ENCODE measurements around the gene GUCY1B1.

GUCY1B1 gene

DNA sequence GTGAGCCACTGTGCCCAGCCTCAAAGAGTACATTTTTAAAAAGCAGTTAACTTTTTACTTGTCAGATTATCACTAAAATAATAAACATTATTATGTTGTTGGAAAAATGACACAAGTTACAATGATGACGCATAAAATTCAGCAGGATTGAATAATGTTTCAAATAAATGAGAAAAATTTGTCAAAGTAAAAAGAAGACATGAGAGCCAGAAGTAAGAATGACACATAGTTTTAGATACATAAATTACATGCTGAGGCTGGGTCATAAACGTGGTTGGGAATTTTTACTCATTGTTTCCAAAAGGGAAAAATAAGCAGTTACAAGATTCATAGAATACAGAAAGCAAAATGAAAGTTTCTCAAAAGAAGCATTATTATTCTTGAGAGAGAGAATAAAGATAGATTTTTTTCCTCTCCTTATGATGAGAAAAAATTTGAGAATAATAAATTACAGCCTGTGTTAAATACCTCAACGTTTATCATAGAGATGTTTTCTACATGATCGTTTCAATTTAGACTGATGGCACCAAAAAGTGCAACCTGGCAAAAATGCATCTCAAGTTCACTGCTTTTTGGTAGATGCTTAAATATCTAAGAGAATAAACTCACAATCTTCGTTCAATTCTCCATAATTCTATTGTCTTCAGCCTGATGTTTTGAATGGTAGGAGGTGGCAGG lies 40.4 kb downstream of the GUCY1B1 start:
- no peak for DNase-seq (ENCODE audit: low read depth)

DNA sequence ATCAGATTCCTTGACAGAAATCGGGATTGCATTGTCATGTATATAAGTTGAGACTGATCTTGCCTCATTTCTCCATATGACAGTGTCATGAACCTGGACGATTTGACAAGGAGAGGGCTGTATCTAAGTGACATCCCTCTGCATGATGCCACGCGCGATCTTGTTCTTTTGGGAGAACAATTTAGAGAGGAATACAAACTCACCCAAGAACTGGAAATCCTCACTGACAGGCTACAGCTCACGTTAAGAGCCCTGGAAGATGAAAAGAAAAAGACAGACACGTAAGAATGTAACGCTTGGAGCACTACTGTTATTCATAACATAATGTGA lies 40.9 kb downstream of the GUCY1B1 start:
- DNase-seq (ENCODE audit: low read depth) = no peak

DNA sequence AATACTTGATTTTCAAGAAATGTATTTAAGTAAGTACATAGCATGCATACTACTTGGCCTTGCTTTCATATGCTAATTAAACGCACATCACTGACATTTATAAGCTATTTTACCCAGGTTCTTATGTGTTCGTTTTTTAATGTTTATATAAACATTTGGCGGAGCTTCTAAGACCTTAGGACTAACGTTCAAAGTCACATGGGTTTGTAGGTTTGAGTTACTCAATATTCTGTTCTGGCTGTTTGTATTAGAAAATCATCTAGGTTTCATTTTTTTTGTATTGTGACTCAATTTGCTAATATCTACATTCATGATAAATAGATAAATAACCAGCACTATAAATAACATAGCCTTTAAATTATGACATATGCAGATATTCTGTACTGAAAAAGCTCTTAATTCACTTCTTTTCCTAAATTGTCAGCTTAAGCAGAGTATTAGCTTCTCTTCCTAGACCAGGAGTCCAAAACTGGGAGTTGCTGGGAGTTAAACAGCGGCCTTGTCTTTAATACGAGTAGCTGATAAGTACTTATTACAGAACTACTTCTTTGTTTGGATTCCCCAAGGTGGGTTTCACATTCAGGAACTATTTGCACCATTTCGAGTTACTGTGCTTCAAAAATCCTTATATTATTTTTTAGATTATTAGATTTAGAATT lies 42.0 kb downstream of the GUCY1B1 start:
- DNase-seq (ENCODE audit: low read depth) = no peak

DNA sequence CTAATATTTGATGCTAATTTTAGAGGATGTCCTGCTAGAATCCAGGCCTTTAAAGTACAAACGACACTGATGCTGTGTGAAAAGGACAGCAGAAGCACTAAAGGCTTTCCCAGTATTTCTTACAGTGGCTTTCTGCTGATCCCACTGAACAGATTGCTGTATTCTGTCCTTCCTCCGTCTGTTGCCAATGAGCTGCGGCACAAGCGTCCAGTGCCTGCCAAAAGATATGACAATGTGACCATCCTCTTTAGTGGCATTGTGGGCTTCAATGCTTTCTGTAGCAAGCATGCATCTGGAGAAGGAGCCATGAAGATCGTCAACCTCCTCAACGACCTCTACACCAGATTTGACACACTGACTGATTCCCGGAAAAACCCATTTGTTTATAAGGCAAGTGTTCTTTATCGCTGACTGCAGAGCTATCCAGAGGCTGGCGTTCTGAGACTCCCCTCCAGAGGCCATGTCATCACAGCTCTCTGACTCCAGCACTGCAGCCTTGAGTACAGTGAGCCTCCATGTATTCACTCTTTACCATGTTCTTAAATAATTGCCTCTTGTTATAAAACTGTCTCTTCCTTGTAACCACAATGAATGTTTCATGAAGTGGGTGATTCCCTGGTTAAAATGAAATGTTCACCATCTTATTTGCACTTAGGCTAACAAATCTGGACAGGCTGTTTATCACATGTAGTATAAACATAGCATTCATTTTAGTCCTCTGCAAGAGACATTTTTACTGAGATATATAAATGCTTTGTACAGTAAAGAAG lies 43.6 kb downstream of the GUCY1B1 start:
- no peak for DNase-seq (ENCODE audit: low read depth)

DNA sequence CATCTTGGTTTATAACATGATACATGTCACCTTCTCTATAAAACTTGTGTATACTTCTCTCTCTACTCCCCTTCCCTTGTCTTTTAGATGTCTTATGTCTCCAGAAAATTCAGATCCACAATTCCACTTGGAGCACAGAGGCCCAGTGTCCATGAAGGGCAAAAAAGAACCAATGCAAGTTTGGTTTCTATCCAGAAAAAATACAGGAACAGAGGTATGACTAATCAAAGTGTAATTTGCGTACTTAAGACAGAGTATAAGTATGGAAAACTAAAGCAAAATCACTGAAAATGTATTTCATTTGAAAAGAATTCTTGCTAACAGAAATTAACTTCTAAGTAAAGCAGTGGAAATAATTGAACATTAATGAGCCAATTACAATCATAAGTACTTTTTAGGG lies 46.2 kb downstream of the GUCY1B1 start:
- no peak for DNase-seq (ENCODE audit: low read depth)

DNA sequence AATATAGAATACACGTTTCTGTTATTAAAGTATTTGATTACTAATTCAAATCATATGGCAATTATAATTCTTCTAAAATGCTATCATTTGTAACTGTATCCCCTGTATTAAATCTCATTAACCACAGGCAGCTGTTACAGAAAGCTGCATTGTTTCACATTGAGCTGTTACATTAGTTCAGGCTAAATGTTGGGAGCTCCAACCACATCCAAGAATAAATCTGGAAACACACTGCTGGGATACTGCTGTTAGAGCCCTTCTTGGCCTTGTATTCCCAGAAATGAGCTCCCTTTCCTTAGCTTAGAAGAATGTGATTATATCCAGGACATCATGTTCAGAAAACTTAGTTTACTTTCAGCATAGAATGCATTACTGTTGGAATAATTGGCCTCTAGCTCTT lies 48.2 kb downstream of the GUCY1B1 start:
- no peak for DNase-seq (ENCODE audit: low read depth)

DNA sequence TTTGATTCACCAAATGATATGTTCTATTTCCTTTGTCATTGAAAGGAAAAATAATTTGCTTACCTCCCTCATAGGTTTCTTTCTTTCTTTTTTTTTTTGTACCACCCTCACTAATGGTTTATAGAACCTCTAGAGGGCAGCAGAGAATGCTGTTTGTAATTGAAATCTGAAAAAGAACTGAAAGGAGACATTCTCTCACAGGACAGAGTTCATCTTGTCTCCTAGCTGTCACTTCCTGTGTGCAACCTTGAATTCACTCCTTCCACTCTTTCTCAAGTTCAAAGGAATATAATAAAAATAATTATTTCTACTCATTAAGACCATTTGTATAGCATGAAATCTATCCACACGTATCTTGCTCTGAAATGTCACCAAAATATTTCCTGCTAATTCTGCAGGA lies 51.0 kb downstream of the GUCY1B1 start:
- no peak for DNase-seq (ENCODE audit: low read depth)

DNA sequence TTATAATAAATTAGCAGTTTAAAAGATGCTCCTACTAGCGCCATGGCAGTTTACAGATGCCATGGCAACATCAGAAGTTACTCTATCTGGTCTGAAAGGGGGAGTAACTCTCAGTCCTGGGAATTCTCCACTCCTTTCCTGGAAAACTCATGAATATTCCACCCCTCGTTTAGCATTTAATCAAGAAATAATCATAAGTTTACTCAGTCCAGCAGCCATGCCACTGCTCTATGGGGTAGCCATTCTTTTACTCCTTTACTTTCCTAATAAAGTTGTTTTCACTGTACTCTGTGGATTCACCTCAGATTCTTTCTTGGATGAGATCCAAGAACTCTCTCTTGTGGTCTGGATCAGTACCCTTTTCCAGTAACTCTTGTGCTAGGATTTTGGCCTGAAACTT lies 52.3 kb downstream of the GUCY1B1 start:
- DNase-seq (ENCODE audit: low read depth) = no peak

DNA sequence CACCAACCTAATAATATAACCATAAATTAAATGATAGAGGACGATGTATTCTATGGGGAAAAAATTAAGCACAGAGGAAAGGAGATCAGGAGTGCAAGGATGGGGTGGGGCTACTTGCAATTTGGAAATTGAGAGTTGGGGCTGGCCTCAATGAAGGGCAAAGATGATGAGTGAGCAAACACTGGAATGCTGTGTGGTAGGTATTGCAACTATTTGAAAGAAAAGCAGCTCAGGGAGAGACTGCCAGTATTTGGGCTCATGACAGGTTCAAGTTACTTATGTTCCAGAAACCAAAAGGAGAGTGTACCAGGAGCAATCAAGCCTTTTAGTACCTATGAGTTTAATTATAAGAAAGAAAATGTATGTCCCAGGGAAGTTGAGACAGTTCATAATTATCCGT lies 59.8 kb downstream of the GUCY1B1 start:
- no peak for DNase-seq (ENCODE audit: low read depth)

DNA sequence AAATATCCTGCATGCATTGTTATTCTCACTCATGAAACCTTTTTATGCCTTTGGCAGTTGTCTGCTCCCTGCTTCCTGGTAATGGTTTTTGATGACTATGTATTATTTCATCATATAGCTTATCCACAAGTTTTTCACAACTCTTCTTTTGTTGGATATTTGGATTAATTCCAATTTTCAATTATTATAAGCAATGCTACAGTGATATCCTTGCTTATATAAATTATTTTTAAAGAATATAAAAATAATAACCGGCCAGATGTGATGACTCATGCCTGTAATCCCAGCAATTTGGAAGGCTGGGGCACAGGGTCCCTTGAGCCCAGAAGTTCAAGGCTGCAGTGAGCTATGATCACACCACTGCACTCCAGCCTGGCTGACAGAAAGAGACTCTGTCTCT lies 60.2 kb downstream of the GUCY1B1 start:
- DNase-seq (ENCODE audit: low read depth) = no peak

DNA sequence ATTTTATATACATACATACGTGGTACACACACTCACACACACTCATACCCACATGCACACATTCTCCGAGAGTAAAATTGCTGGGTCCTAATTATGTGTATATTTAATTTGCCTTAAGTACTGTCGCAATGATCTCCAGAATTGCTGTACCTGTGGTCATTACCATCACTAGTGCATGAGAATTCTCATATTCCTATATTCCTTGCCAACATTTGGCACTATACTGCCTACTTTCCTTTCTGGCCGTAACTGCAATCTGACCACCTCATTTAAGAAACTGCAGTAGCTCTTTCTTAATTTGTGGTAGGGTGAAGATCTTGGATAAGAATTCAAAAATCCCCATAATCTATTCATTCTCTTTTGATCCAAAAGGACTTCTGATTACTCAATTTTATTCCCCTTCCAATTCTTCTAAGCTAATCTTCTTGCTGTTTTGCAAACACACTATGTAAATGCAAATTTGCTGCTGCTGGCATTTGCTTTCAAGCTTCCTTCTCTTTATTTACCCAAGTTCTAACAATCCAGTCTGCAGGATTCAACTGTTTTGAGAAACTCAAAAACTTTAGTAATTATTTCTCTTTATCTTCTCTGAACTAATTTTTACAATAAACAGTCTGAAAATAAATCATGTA lies 62.2 kb downstream of the GUCY1B1 start:
- no peak for DNase-seq (ENCODE audit: low read depth)

DNA sequence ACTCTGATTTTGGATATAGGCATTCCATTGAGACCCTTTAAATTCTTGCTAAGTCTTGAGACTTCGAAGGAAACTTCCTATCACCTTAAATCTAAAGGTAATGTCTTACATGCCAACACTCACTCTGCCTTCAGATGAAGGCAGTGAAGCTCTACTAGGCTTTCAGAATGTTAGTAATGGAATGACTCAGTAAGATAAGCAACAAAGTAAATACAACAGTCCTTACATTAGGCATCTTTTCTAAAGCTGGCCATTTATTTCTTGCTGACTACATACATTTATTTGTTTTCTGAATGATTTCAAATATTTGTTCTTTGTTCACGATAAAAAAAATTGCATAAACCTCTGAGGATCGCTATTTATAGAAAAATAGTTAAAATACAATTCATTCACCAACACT lies 63.8 kb downstream of the GUCY1B1 start:
- DNase-seq (ENCODE audit: low read depth) = no peak

DNA sequence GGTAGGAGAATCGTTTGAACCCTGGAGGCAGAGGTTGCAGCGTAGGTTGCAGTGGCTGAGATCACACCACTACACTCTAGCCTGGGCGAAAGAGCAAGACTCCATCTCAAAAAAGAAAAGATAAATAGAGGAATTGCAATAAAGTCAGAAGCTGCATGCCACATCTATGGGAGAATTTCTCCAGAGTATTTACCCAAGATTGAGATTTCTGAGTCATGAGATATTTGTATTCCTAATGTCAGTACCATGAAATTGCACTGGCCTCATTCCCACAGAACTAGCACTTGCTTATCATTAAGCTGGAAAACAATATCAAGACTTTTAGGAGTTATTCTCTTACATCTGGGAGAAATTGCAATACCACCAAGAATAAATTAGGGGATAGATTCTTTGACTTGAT lies 69.8 kb downstream of the GUCY1B1 start:
- DNase-seq (ENCODE audit: low read depth) = no peak

DNA sequence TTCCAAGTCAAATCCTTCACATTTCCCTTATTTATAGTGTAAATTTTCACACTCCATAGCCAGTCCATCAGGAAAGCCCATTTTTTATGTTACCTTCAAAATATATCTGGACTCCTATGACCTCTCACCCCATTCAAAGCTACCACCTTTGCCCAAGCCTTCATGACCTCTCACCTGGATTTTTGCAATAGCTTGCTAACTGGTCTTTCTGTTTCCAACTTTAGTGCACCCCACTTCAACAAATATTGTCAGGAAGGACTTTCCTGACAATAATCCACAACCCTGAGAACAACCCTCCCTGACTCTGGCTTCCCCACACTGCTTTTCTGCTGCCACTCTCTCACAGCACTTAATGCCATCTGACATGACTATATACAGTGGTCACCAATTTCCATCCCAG lies 73.8 kb downstream of the GUCY1B1 start:
- DNase-seq (ENCODE audit: low read depth) = no peak

DNA sequence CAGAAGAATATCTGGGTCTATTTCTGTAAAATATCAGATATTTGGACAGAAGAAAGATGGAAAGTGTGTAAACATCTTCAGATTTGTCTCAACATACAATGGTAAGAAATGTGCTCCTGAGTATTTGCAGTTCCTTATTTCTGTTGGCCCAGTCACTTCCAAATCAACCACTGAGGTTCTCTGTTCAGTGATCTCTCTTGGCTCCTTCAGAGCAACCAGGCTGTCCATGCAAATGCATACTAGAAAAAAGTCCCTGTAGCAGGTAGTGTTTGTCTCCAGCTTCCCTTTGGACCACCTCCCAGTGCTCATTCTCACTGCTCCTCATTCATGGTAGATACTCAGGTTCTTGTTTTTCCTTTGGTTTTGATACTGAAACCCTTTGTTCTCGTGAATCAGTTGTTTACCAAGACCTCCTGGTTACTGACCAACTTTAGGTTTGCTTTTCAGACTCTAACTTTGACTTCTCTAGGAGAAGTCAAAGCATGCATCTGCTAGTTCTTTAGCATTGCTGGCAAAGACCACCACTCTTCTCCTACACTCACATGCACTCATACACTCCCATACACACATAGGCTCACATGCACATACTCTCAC lies 78.5 kb downstream of the GUCY1B1 start:
- DNase-seq (ENCODE audit: low read depth) = no peak

DNA sequence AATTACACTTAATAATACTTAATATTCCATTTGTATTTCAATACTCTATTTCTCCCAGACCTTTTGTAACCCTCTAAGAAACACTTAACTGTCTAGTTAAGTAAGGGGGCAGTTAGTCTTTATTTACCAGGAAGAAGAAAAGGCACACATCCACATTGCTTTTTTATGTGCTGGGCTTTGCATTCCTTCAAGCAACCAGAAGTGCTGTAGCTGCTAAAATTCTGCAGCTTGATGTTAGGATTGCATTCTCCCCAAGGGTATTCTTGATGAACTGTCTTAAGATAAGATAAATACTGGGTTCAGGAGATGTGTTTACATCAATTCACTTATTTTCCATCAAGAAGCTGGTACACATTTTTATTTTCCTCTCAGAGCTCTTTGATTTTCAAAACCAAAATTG lies 83.3 kb downstream of the GUCY1B1 start:
- DNase-seq (ENCODE audit: low read depth) = no peak

DNA sequence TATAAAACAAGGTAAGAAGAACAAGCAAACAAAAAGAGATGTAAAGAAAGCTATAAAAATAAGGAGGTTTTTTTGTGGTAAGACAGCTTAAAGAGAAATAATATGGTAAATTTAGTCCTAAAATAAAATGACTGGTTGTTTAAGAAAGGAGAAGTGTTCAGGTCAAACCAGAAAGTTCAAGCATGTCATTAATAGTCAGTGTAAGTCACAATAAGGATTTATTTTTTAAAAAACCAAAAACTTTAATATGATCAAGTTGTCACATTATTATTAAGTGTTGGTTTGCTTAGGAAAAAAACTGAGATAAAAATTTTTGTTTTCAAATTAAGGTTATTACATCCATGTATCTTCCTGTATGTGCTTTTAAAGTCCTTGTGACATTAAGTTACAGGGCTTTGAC lies 88.1 kb downstream of the GUCY1B1 start:
- no peak for DNase-seq (ENCODE audit: low read depth)

DNA sequence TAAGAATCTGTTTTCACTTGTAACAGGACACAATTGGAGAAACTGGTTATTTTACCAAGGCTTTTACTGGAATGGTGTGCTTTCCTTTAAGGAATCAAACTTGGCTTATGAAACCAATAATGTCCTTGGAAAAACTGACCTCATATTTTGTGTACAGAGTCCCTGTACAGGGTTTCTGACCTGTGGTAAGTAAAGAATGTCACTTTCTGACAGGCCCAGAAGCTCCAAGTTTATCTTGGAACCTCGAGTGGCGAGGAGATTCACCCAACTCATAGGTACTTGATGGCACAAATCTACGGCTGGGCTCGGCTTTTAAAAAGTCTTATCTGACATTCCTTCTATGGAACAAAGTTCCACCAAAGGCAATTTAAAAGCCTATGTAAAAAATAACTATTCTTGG lies 90.2 kb downstream of the GUCY1B1 start:
- DNase-seq (ENCODE audit: low read depth) = no peak

DNA sequence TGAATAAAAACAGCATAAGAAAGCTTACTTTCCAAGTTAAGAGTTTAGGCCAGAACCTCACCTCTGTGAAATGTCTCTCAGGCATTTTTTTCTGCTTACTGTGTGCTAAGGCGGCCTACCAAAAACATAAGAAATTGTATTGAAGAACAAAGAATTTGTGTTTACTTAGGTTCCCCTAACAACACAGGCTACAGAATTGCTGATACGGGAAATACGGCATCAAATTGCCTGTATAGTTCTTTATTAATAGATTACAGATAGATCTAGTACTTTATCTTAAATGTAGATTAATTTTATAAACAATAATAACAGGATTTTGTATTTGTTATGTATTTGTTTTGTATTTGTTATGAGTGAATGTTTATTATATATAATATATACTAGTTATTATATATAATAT lies 94.4 kb downstream of the GUCY1B1 start:
- no peak for DNase-seq (ENCODE audit: low read depth)

DNA sequence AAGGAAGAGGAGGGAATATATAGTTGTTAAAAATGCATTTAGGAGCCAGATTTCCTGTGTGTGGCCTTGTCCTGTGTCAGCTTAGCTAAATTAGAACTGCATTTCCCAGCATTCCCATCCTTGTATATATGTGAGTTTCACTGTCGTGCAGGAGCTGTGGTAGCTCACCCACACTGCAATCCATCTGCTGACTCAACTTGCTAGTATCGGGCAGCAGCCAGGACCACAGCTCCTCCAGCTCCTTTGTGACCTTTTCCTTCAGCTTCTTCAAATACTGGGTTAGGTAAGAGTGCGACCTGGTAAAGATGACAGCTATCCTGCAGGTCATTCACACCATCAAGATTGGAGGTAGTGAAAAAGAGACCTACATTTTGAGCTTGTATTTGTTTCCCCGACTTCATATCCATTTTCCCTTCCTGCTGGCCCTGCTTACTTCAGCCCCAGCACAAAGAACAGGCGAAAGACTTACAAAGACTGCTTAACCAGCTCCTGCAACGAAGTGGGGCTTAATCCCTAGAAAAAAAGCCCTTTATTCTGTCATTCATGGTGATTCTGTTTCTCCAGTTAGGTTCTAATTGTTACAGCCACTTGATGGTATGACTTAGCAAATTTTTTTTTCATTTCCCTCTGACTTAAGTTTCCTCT lies 95.9 kb downstream of the GUCY1B1 start:
- DNase-seq (ENCODE audit: low read depth) = no peak

DNA sequence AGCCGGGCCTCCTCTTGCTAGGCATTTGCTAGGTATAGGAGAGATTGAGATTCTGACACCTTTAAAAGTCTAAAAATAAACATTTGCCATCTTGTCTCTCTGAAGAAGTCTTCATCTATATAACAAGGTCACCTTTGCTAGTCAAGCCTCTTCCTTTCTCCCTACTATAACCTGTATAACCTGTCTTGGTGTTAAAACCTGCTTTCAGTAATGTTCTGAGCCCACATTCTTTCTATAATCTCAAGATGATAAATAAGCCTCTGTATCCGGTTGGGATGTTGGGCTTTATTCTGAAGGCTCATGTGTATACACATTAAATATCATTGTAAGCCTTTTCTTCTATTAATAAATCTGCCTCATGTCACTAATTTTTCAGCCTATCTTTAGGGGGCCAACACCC lies 97.1 kb downstream of the GUCY1B1 start:
- DNase-seq (ENCODE audit: low read depth) = no peak

Measured in stimulated activated CD8-positive, alpha-beta memory T cell treated with anti-CD3 and anti-CD28 coated beads, Interleukin-4, amount 100 ng/mL, for 24 hours (primary cell).